Measurements from ENCODE around the gene OOSP4B. TPM values are rescaled to one million over a fixed set of nuclear protein-coding genes. Genes with fewer than 3 reads are reported as not detected.
"Not testable (repeated sequence)": the region's sequence is repeated elsewhere in the genome, so short reads cannot be mapped to it uniquely, and the experiment has no call there.

OOSP4B gene
- polyA plus RNA-seq (2013, experiment 1 of 2; ENCODE audit: insufficient read length): not detected
- polyA plus RNA-seq (2013, experiment 2 of 2; ENCODE audit: insufficient read length): not detected

- no peak for DNase-seq
Measured at GRCh38 chr11:60016881-60017280, at the start of gene OOSP4B. Gene OOSP4B (plus strand): TSS chr11:60017181.

GRCh38 chr11:59967677-59968394 lies 49.1 kb upstream of the OOSP4B start:
- no peak for DNase-seq

GRCh38 chr11:59968395-59968783 lies 48.6 kb upstream of the OOSP4B start:
- no peak for DNase-seq

- DNase-seq: no peak
Measured at GRCh38 chr11:59973097-59973496, 43.9 kb upstream of the OOSP4B start.

- no peak for DNase-seq
Measured at GRCh38 chr11:59981106-59981770, 35.7 kb upstream of the OOSP4B start.

GRCh38 chr11:59982037-59982436 lies 34.9 kb upstream of the OOSP4B start:
- not testable (repeated sequence) for DNase-seq

- no peak for DNase-seq
Measured at GRCh38 chr11:59983212-59983611, 33.8 kb upstream of the OOSP4B start.

GRCh38 chr11:59984368-59984767 lies 32.6 kb upstream of the OOSP4B start:
- no peak for DNase-seq

GRCh38 chr11:59990421-59990820 lies 26.6 kb upstream of the OOSP4B start:
- DNase-seq: no peak

- DNase-seq: no peak
Measured at GRCh38 chr11:59992425-59992824, 24.6 kb upstream of the OOSP4B start.

GRCh38 chr11:59997800-59998199 lies 19.2 kb upstream of the OOSP4B start:
- DNase-seq: no peak

- no peak for DNase-seq
Measured at GRCh38 chr11:59999691-60000090, 17.3 kb upstream of the OOSP4B start.

- no peak for DNase-seq
Measured at GRCh38 chr11:60003729-60004128, 13.3 kb upstream of the OOSP4B start.

- no peak for DNase-seq
Measured at GRCh38 chr11:60005360-60005759, 11.6 kb upstream of the OOSP4B start.

- no peak for DNase-seq
Measured at GRCh38 chr11:60018058-60018457, 1.1 kb downstream of the OOSP4B start.

GRCh38 chr11:60020376-60020775 lies 3.4 kb downstream of the OOSP4B start:
- DNase-seq: not testable (repeated sequence)

- DNase-seq: no peak
Measured at GRCh38 chr11:60029015-60029632, 12.1 kb downstream of the OOSP4B start.

GRCh38 chr11:60040109-60040508 lies 23.1 kb downstream of the OOSP4B start, which contains the start of gene OOSP2:
Gene OOSP2 (plus strand): TSS chr11:60040409. CDS start chr11:60040460, 51 bp downstream.
- DNase-seq: no peak

GRCh38 chr11:60050422-60050821 lies 33.4 kb downstream of the OOSP4B start:
- DNase-seq: not testable (repeated sequence)

GRCh38 chr11:60050839-60051238 lies 33.9 kb downstream of the OOSP4B start:
- not testable (repeated sequence) for DNase-seq

GRCh38 chr11:60056349-60056969 lies 39.5 kb downstream of the OOSP4B start, which contains the start of gene MS4A3:
Gene MS4A3 (plus strand): TSS chr11:60056665. CDS start chr11:60061161, 4,496 bp downstream.
- no peak for DNase-seq

- DNase-seq: no peak
Measured at GRCh38 chr11:60059052-60059451, 42.1 kb downstream of the OOSP4B start.
